GM21381 (cell line): ENCODE measurements around the gene RPP25.
A peak's percentile ranks its signal among the peaks of the same experiment; 100 is the strongest.
"Not testable (repeated sequence)": the region's sequence is repeated elsewhere in the genome, so short reads cannot be mapped to it uniquely, and the experiment has no call there.

Experiments used
- ATAC-seq: cut with Tn5 transposase; IDR thresholded peaks from one replicate; pipeline ENCODE4 v1.9.1; 2021; ENCODE audit warnings: mild to moderate bottlenecking, moderate library complexity; ENCODE audit not compliant: unreplicated experiment

Gene RPP25

DNA sequence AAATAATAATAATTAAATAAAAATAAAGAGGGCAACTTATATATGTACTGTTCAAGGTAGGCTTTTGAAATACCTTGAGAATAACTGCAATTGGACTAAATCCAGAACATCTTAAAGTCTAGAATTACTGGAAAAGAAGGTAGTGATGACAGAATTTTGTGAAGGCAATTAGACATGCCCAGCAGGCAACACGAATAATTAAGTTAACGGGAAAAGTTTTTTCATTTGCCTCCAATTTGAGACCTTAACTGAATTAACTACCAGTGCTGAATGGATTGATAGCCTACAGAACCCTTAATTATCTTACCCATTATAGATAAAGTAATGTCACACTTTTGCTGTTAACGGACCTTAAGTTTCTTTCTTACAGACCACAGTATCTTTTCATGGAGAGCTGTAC is 32.0 kb downstream of the RPP25 start:
- ATAC-seq = no peak

DNA sequence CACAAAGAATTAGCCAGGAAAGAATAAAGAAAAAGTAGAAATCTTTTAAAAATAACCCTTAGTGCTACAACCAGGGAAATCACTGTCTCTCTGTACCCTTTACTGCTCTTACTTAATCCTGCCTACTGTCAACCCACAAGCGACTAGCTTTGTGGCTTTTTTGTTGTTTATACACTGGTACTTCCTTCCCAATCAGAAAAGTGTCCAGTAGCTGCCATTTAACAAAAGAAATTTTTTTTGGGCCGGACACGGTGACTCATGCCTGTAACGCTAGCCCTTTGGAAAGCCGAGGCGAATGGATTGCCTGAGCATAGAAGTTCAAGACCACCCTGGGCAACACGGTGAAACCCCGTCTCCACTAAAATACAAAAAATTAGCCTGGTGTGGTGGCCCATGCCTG is 36.1 kb downstream of the RPP25 start:
- ATAC-seq = no peak

DNA sequence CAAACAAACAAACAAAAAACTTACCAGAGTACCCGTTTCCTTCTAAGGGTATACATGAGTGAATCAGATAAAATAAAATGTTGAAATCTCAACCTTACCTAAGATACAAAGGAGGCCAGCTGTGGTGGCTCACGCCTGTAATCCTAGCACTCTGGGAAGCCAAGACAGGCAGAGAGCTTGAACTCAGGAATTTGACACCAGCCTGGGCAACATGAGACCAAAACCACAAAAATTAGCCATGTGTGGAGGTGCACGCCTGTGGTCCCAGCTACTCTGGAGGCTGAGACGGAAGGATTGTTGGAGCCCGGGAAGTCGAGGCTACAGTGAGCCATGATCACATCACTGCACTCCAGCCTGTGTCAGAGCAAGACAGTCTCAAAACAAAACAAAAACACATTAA is 38.9 kb downstream of the RPP25 start:
- ATAC-seq = no peak

DNA sequence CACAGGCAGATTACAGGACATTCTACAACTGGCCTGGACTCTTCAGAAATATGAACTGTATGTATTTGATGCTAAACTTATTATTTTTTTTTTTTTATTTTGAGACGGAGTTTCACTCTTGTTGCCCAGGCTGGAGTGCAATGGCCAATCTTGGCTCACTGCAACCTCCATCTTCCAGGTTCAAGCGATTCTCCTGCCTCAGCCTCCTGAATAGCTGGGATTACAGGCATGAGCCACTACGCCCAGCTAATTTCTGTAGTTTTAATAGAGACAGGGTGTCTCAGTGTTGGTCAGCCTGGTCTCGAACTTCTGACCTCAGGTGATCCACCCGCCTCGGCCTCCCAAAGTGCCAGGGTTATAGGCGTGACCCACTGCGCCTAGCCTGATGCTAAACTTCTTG is 42.8 kb downstream of the RPP25 start:
- ATAC-seq = not testable (repeated sequence)

DNA sequence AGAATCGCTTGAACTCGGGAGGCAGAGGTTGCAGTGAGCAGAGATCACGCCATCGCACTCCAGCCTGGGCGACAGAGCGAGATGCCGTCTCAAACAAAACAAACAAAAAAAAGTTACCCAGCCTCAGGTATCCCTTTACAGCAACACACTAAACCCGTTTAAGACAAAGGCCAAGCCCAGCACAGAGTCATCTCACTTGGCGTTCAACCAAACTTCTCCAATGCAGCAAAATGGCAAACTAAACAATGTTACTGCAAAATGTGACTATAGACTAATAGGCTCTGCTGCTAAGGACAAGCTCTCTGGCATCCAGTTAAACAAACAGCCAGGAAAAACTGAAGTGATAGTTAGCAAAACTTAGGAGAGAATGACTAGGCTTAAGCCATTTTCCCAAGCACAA is 43.5 kb downstream of the RPP25 start:
- ATAC-seq = no peak

DNA sequence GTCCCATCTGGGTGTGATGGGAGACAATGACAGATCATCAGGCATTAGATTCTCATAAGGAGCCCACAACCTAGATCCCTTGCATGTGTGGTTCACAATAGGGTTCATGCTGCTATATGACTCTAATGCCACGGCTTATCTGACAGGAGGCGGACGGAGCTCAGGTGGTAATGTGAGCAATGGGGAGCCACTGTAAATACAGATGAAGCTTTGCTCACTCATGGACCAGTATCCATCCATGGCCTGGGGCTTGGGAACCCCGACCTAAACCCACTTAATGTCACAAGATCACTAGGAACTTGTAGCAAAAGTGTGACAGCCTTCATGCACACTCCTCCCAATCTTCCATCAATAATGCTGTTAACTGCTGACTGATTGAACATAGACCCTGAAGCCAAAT is 47.9 kb downstream of the RPP25 start:
- no peak for ATAC-seq

DNA sequence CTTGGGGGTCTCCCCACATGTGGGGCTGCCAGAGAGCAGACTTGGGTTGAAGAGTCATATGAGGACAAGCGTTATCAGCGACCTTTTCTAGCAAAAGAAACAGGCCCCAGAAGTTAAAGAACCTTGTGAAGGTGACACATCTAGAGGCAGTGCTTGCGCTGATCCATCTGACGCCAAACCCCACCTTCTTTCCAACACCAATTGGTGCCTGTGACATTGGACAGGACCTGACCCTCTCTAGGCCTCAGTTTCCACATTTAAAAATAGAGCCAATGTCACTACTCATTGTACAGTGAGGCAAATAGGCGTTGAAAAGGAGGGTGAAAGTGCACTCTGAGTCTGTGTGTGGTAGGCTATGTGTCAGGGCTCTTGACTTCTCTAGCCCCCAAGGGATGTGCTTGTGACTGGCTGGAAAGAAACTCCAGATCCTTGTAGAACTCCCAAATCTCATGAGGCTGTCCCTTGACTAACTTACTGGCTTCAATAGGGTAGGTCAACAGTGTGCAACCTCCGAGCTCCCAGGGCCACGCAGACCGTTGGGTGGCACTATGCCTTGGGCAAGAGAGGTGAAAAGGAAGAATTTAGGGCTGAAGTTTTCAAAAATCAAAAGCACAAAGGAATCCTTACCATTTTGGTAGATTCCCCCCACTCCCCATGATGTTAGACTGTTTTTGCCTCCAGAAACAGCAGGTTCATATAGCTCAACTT is 49.3 kb downstream of the RPP25 start:
- ATAC-seq = no peak

DNA sequence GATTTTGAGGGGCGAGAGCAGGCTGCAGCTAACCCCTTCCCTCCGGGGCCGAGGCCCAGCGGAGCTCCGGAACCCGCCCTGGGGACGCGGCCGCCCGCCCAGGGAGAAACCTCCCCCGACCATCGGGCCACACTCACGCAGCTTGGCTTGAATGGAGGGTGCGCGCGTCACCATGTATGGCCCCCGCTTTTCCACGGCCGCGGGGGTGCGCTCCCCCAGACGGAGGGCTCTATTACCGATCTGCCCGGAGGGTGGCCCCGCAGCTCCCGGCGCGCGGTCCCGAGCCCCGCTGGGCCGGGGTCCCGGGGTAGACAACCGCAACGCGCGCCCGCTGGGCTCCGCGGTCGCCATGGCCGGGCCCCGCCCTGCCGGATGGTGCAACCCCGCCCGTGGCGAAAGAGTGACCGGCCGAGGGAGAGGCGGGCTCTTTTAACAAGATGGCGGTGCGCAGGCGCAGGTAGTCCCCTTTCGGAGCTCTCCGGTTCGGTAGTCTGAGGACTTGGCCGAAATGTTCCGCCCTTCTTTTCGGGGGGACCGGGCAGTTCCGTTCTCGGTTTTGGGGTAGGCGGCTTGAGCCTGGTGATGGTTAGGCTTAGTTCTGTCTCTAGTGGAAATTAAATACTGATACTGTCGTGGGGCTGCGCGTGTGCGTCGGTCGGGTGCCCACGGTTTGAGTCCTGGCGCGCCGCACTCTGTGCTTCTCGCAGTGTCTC is 50.0 kb downstream of the RPP25 start, which contains the start of gene FAM219B:
Gene FAM219B, minus strand, starts transcription at position 402 of the 713 bp plus-strand sequence. Its CDS starts 51 bp downstream, at position 351.
- ATAC-seq = peak; percentile 84

DNA sequence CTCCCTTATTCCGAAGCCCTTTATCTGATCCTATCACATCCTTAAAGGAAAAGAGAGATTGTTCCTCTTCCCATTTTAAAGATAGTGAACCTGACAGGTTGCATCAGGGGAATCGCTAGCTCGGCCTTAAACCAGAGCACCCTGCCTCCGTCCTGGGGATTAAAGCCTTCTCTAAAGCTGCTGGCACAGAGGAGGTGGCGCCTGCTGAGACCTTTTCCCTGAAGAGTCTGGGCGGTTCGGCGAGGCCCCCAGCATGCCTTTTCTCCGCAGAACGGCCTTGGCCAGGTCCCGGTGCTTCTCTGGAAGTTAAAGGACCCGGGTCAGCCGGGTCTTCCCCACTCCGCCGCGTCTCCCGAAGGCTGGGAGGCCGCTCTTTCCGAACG is 50.5 kb downstream of the RPP25 start:
- peak; percentile 19 for ATAC-seq
